PC-3 (cell line): ENCODE results near the gene PPP1R1B.
A peak's percentile ranks its signal among the peaks of the same experiment; 100 is the strongest.

ENCODE experiments used
- EZH2 ChIP-seq: fragments of 300-600 bp; sonication (generic); IDR thresholded peaks from one replicate; pipeline ENCODE4 v1.6.1; 2017; ENCODE audit warnings: antibody characterized with exemption, mild to moderate bottlenecking, low read length; ENCODE audit not compliant: unreplicated experiment
- EZH2phosphoT487 ChIP-seq: fragments of 300-600 bp; sonication (generic); IDR thresholded peaks from 2 replicates; pipeline ENCODE4 v1.6.1; 2018; ENCODE audit warnings: mild to moderate bottlenecking, antibody characterized with exemption, low read length, borderline replicate concordance
- TF ChIP-seq, protein P1 (sequence below): fragments of 300-600 bp; sonication (generic); conservative IDR thresholded peaks from 2 replicates; pipeline ENCODE4 v1.5.1; 2017; ENCODE audit warnings: antibody characterized with exemption, low read depth, mild to moderate bottlenecking, low read length

DNA sequence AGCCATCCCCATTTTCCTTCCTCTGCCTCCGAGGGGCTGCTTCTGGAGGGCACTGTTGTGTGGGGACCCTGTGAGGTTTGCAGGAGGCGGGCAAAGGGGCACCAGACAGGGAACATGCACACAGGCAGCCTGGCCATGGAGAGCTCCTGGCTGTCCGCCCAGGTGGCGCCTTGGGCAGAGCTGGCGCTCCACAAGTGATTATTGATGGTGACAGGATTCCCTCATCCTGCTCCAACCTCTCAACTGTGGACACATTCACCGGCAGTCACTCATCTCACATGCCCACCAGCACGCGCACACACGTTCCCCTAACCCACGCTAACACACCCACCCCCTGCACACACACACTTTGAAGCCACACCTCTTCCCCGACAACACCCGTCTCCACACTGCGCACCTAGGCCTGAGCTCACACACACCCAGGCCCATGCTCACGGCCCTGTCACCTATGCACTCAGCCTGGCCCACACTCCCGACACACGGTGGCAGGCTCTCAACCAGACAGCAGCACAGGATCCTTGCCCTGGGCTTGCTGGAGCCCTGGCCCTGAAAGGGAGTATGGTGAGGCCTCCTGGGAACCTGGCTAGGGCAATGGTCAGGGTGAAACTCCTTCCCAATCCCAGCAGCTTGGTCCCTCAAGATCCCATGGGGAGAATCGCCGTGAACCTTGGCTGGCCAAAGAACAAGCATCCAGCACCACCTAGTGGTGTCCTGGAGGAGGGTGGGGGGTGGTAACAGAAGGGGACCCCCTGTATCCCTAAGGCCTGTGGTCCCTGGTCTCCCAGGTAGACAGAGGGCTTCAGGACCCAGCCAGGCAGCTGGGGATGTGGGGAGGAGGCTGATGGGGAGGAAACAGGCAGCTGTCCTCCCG, 45.1 kb downstream of the PPP1R1B start:
- TF ChIP-seq, protein P1, sequence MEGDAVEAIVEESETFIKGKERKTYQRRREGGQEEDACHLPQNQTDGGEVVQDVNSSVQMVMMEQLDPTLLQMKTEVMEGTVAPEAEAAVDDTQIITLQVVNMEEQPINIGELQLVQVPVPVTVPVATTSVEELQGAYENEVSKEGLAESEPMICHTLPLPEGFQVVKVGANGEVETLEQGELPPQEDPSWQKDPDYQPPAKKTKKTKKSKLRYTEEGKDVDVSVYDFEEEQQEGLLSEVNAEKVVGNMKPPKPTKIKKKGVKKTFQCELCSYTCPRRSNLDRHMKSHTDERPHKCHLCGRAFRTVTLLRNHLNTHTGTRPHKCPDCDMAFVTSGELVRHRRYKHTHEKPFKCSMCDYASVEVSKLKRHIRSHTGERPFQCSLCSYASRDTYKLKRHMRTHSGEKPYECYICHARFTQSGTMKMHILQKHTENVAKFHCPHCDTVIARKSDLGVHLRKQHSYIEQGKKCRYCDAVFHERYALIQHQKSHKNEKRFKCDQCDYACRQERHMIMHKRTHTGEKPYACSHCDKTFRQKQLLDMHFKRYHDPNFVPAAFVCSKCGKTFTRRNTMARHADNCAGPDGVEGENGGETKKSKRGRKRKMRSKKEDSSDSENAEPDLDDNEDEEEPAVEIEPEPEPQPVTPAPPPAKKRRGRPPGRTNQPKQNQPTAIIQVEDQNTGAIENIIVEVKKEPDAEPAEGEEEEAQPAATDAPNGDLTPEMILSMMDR = peak; percentile 63
- no peak for TF ChIP-seq EZH2phosphoT487
- no peak for TF ChIP-seq EZH2
